ENCODE measurements around the gene AKT2.

The AKT2 gene

GRCh38 chr19:40198272-40198990 is 86.7 kb downstream of the AKT2 start:
- no peak overlapping the region for H3K4me3 ChIP-seq (ENCODE audit: low read depth, low read length)
- no peak for TF ChIP-seq CTCF (IDR thresholded peaks at IDR 0.05; ENCODE audit: borderline replicate concordance, insufficient read depth, low read depth, low read length)

GRCh38 chr19:40193587-40193849 is 91.6 kb downstream of the AKT2 start:
- H3K4me3 ChIP-seq (ENCODE audit: low read depth, low read length): no peak overlapping the region
- TF ChIP-seq CTCF (IDR thresholded peaks at IDR 0.05; ENCODE audit: borderline replicate concordance, insufficient read depth, low read depth, low read length): no peak

- H3K4me3 ChIP-seq (ENCODE audit: low read depth, low read length): no peak overlapping the region
These were observed 92.2 kb downstream of the AKT2 start for GRCh38 chr19:40192758-40193586.

GRCh38 chr19:40191836-40192646 is 93.1 kb downstream of the AKT2 start:
- H3K4me3 ChIP-seq (ENCODE audit: low read depth, low read length): peak overlapping the region; percentile 76
- no peak for TF ChIP-seq CTCF (IDR thresholded peaks at IDR 0.05; ENCODE audit: borderline replicate concordance, insufficient read depth, low read depth, low read length)

More at GRCh38 chr19:40192758-40193586, 92.2 kb downstream of the AKT2 start:
- no peak for TF ChIP-seq CTCF (IDR thresholded peaks at IDR 0.05; ENCODE audit: borderline replicate concordance, insufficient read depth, low read depth, low read length)

- peak within 1 kb of the TSS; percentile 76 for H3K4me3 ChIP-seq (ENCODE audit: low read depth, low read length)
These were observed 94.0 kb downstream of the AKT2 start, which contains the start of gene MAP3K10 for GRCh38 chr19:40190891-40191835. Gene MAP3K10, plus strand, starts transcription at chr19:40191426. Its CDS starts 606 bp downstream, at chr19:40192032.

More at GRCh38 chr19:40190891-40191835, 94.0 kb downstream of the AKT2 start, which contains the start of gene MAP3K10:
- TF ChIP-seq CTCF (IDR thresholded peaks at IDR 0.05; ENCODE audit: borderline replicate concordance, insufficient read depth, low read depth, low read length): no peak
